Measurements from ENCODE around the gene PER3. TPM values are rescaled to one million over a fixed set of nuclear protein-coding genes. Genes with fewer than 3 reads are reported as not detected.

PER3 gene
- total and polyA plus RNA-seq, 10 of the 15 experiments (the other 5 are each of a cell fraction or from before 2014, with no cell fraction given), result 0.06 to 0.64 (median 0.13) TPM; not detected in 1

DNA sequence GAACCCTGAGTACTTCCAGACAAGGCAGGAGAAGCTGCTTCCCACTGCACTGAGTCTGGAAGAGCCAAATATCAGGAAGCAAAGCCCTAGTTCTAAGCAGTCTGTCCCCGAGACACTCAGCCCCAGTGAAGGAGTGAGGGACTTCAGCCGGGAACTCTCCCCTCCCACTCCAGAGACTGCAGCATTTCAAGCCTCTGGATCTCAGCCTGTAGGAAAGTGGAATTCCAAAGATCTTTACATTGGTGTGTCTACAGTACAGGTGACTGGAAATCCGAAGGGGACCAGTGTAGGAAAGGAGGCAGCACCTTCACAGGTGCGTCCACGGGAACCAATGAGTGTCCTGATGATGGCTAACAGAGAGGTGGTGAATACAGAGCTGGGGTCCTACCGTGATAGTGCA lies 46.0 kb upstream of the PER3 start:
- no peak for DNase-seq (ENCODE audit: low read depth, low spot score)
- TF ChIP-seq PML (IDR thresholded peaks at IDR 0.05; ENCODE audit: low read length), result no peak
- TF ChIP-seq BRCA1 (IDR thresholded peaks at IDR 0.05; ENCODE audit: low read depth, low read length), result no peak
- no peak for TF ChIP-seq MYB (IDR thresholded peaks at IDR 0.05; ENCODE audit: borderline replicate concordance, low read depth, low read length)
- TF ChIP-seq, protein P1, sequence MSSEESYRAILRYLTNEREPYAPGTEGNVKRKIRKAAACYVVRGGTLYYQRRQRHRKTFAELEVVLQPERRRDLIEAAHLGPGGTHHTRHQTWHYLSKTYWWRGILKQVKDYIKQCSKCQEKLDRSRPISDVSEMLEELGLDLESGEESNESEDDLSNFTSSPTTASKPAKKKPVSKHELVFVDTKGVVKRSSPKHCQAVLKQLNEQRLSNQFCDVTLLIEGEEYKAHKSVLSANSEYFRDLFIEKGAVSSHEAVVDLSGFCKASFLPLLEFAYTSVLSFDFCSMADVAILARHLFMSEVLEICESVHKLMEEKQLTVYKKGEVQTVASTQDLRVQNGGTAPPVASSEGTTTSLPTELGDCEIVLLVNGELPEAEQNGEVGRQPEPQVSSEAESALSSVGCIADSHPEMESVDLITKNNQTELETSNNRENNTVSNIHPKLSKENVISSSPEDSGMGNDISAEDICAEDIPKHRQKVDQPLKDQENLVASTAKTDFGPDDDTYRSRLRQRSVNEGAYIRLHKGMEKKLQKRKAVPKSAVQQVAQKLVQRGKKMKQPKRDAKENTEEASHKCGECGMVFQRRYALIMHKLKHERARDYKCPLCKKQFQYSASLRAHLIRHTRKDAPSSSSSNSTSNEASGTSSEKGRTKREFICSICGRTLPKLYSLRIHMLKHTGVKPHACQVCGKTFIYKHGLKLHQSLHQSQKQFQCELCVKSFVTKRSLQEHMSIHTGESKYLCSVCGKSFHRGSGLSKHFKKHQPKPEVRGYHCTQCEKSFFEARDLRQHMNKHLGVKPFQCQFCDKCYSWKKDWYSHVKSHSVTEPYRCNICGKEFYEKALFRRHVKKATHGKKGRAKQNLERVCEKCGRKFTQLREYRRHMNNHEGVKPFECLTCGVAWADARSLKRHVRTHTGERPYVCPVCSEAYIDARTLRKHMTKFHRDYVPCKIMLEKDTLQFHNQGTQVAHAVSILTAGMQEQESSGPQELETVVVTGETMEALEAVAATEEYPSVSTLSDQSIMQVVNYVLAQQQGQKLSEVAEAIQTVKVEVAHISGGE (CRISPR knock-in tag; IDR thresholded peaks at IDR 0.05), result no peak
- no peak for TF ChIP-seq YY1 (IDR thresholded peaks at IDR 0.05; ENCODE audit: low read depth, low read length)
- no peak for TF ChIP-seq ZNF207 (IDR thresholded peaks at IDR 0.05; ENCODE audit: borderline replicate concordance)
- no peak for TF ChIP-seq KDM1A (IDR thresholded peaks at IDR 0.05; ENCODE audit: borderline replicate concordance)
- TF ChIP-seq TCF3 (IDR thresholded peaks at IDR 0.05; ENCODE audit: borderline replicate concordance, insufficient read depth, low read depth, low read length), result no peak
- no peak for TF ChIP-seq SREBF2 (IDR thresholded peaks at IDR 0.05; ENCODE audit: low read length)
- TF ChIP-seq KLF5 (IDR thresholded peaks at IDR 0.05; ENCODE audit: partially characterized antibody), result no peak
- TF ChIP-seq TBL1XR1 (IDR thresholded peaks at IDR 0.05; ENCODE audit: low read depth, low read length), result no peak
- no peak for TF ChIP-seq ZNF274 (IDR thresholded peaks at IDR 0.05; ENCODE audit: insufficient read depth, insufficient read length)
- TF ChIP-seq SMC3 (IDR thresholded peaks at IDR 0.05; ENCODE audit: borderline replicate concordance, low read length), result no peak
- no peak for TF ChIP-seq POLR2AphosphoS2 (IDR thresholded peaks at IDR 0.05; ENCODE audit: low read depth, low read length)
- no peak for TF ChIP-seq NFYA (IDR thresholded peaks at IDR 0.05; ENCODE audit: borderline replicate concordance, low read depth, low read length)
- no peak for TF ChIP-seq SMARCA5 (IDR thresholded peaks at IDR 0.05)
- TF ChIP-seq RFX5 (IDR thresholded peaks at IDR 0.05; ENCODE audit: low read depth, low read length), result no peak
- no peak for TF ChIP-seq IKZF2 (IDR thresholded peaks at IDR 0.05)
- no peak overlapping the region for H3K4me2 ChIP-seq (ENCODE audit: control insufficient read depth, insufficient read depth)
- intact Hi-C loops (cut with micrococcal nuclease; ENCODE audit: unreplicated experiment), result no loop called here
- no peaks in the 10 kb centered on the region for H3K36me3 ChIP-seq (ENCODE audit: control insufficient read depth in 2 of 2, insufficient read depth in 2 of 2, low read length in 1 of 2)
- whole genome bisulfite sequencing (ENCODE audit: insufficient coverage, insufficient replicate concordance, low lambda C conversion rate, missing lambda C conversion rate), result 16% methylated on average over 6 of the region's 6 CpGs
- no TSS peak for BruUV-seq (replicated peaks)
- H3K9me3 ChIP-seq (replicated peaks; ENCODE audit: control insufficient read depth, insufficient read depth, low read length), result no peaks in the 10 kb centered on the region
- H3K4me3 ChIP-seq, result no peak overlapping the region
- H3K4me1 ChIP-seq (ENCODE audit: control insufficient read depth, insufficient read depth, low read length), result no peaks in the 10 kb centered on the region
- ChIA-PET RAD21 (ENCODE audit: unreplicated experiment) (no interaction called here), SMC1A (ENCODE audit: uncharacterized antibody, unreplicated experiment) (no interaction called here), CTCF (interaction anchor here (1.3 kb wide), 1 partner anchor 15 kb away, joined by 3 read pairs; no protein-coding TSS in a partner anchor), POLR2A (no interaction called here)
- no peaks in the 10 kb centered on the region for H3K79me2 ChIP-seq (ENCODE audit: control insufficient read depth, insufficient read depth, low read length)
- FAIRE-seq, result no peak
- H2AFZ ChIP-seq (ENCODE audit: control insufficient read depth, low read depth, low read length), result no peak overlapping the region
- no peak for ATAC-seq
- no peak overlapping the region for H3K9ac ChIP-seq (ENCODE audit: control insufficient read depth, insufficient read depth, low read length)
- H3K27me3 ChIP-seq (replicated peaks in 1 of 2; ENCODE audit: control insufficient read depth in 2 of 2, insufficient read depth in 2 of 2, low read length in 1 of 2), result no peaks in the 10 kb centered on the region; a peak in 1 of 4 replicates
- H3K27ac ChIP-seq (ENCODE audit: control insufficient read depth, insufficient read depth), result no peak overlapping the region
- in situ Hi-C loops (cut with MboI), result no loop called here
- H4K20me1 ChIP-seq (ENCODE audit: control insufficient read depth, insufficient read depth), result no peaks in the 10 kb centered on the region
